HTERT RPE-1 (cell line): ENCODE data around the gene NFIA.

ENCODE experiments used
- in situ Hi-C: fragments of 300-500 bp; cut with MboI; formaldehyde crosslinking; loops from 4 replicates; pipeline ENCODE4 v1.14.3; 2020; ENCODE audit warnings: low sequenced_read_pairs

Gene NFIA

DNA sequence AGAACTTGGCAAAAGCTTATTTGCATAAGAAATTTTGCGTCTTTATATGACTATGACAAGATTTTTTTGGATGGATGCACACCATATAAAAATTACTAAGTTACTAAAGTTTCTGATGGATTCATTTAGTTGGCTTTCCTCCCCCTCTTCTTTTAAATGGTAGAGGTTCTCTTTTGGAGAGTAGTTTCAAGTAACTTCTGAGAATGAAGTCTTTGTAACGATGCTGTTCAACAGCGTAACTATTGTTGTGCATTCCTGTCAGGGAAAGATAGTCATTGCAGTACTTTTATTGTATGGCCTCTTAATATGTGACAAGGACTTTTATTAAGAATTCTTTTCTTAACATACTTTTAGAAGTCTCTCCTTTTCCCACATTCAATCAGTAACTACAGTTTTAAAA is 16.0 kb downstream of the NFIA start:
- in situ Hi-C loops: no loop called here

GRCh38 chr1:61098906-61099437 is 16.6 kb downstream of the NFIA start:
- in situ Hi-C loops: no loop called here

DNA sequence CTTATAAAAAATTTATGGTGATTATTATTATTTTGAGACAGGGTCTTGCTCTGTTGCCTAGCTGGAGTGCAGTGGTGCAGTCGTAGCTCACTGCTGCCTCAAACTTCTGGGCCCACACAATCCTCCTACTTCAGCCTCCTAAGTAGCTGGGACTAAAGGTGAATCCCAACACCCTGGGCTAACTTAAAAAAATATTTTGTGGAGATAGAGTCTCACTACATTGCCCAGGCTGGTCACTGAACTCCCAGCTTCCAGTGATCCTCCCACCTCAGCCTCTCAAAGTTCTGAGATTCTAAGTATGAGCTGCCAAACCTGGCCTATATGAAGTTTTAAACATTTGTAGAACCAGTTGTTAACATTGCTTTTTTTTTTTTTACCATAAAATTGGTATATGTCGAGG is 18.2 kb downstream of the NFIA start:
- in situ Hi-C loops: no loop called here

DNA sequence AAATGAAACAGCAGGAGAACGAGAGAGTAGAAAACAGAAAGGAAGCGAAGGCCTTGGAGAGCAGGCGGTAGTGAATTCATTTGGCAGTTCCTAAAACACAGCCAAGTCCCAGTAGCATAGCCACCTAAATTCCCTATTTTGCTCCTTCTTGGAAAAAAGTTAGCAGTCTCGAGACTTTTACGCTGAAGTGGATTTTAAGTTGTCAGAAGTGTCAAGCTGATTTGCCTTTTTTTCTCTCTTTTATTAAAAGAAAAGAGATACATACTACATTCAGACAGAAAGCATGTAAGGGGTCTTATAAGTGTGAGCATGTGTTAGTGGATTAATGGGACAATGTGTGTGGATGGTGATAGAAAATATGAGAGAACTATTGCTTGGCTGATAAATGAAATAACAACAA is 19.2 kb downstream of the NFIA start:
- in situ Hi-C loops: no loop called here

DNA sequence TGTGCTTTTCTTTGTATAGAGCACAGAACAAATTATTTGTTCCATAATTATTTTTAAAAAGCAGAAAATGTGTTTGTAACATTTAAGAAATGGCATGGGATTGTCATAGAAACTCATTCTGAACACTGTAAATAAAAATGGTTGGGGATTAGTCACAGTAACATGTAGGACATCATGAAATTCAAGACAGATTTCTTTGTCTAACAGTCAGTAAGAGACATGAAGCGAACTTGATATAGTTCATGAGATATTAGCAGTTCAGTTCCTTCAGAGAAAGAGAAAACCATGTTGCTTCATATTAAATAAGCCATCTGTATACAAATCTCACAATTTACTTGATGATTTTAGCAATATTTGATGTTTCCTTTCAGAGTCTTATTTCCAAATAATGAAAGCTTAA is 19.7 kb downstream of the NFIA start:
- in situ Hi-C loops: no loop called here

- in situ Hi-C loops: no loop called here
Measured at GRCh38 chr1:61102621-61103020, 20.3 kb downstream of the NFIA start.

- in situ Hi-C loops: no loop called here
Measured at GRCh38 chr1:61104220-61104671, 21.9 kb downstream of the NFIA start.

GRCh38 chr1:61107638-61108037 is 25.3 kb downstream of the NFIA start:
- in situ Hi-C loops: no loop called here

DNA sequence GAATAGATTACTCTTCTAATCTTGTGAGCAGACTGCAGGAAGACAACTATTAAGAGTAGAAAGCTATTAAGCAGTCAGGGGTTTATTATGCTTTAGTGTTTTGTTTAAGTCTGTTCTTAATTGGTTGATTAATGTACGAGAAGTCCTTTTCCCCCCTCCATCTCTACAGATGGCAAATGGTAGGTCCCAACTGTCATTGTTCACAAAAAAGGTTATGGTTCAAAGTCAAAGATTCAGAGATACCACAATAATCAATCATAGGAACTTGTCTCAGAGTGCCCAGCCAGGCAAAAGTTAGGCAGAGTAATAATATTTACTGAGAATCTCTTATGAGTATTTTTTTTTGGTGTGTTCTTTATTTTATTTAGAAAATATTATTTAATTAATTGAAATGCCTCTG is 26.8 kb downstream of the NFIA start:
- in situ Hi-C loops: no loop called here

DNA sequence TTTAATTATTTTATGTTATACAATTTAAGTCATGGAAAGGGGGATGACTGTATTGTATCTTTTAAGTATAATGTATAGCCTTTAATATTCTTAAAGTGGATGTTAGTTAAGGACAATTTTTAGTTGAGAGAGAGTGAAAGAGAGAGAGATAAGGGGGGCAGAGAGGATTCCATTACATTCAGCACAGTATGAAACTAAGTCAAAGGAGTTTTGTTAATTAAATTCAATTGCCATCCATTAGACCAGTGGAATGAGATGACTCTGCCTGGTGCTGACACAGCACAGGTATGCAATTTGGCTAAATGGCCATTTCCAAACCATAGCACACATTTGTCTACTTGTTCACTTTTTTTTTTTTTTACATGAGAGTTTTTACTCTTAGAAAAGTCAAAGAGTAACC is 27.5 kb downstream of the NFIA start:
- in situ Hi-C loops: no loop called here

GRCh38 chr1:61110554-61110953 is 28.2 kb downstream of the NFIA start:
- in situ Hi-C loops: no loop called here

- in situ Hi-C loops: no loop called here
Measured at GRCh38 chr1:61111084-61112004, 29.0 kb downstream of the NFIA start.

DNA sequence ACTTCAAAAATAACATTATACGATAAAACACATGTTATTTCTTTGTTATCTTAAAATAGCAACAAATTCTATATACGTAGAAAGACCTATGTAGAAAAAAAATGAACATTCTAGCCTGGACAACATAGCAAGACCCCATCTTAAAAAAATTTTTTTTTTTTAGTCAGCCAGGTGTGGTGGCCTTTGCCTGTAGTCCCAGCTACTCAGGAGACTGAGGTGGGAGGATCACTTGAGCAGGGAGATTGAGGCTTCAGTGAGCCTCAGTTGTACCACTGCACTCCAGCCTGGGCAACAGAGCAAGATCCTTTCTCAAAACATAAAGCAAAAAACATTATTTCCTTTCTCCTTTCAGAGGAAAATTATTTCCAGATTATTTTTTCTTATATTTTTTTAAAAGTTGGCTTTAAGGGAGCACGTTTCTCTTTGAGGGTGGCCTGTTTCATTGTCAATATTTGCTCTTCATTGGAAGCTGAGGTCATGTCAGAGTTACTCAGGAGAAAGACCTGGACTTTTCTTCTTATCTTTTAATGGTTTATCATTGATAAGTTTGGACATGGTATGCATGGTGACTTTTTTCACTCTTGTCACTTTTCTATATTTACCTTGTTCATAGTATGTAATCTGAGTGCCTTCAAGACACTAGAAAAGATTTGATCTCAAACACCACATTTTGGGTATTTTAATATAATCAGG is 32.0 kb downstream of the NFIA start:
- in situ Hi-C loops: no loop called here

DNA sequence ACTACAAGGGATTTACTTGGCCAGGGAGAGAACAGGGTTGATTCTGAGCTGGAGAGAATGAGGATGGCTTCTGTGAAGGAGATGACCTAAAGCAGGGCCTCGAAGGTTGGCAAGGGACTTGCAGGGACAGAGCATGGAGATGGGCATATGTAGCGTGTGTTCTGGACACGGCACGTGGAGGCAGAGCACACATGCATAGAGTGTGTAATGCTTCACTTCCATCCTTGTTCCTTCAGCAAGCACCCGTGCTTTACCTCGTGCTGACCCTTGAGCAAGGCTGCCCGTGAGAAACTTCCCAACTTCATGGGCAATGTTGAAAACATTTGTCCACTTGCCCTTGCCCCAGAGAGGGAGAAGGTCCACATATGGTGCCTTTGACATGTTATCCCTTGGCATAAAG is 33.1 kb downstream of the NFIA start:
- in situ Hi-C loops: no loop called here

- in situ Hi-C loops: no loop called here
Measured at GRCh38 chr1:61116421-61116820, 34.1 kb downstream of the NFIA start.

DNA sequence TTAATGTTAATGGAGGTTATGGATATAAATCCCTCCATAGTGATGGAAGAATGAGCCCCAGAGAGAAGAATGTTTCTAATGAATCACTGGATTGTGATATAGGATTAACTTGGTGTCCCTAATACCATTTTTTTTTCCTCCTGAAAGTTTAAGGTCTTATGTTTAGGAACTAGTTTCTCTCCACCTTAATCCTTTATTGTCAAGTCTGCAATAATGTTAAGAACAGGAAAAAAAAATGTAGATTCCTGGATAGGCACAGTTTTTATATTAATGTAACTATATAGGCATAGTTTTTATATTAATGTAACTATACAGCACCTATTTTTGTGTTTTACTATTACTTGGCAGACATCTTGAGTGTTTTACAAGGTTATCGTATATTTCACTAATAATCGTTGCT is 34.9 kb downstream of the NFIA start:
- in situ Hi-C loops: no loop called here

- in situ Hi-C loops: no loop called here
Measured at GRCh38 chr1:61119085-61119484, 36.7 kb downstream of the NFIA start.

DNA sequence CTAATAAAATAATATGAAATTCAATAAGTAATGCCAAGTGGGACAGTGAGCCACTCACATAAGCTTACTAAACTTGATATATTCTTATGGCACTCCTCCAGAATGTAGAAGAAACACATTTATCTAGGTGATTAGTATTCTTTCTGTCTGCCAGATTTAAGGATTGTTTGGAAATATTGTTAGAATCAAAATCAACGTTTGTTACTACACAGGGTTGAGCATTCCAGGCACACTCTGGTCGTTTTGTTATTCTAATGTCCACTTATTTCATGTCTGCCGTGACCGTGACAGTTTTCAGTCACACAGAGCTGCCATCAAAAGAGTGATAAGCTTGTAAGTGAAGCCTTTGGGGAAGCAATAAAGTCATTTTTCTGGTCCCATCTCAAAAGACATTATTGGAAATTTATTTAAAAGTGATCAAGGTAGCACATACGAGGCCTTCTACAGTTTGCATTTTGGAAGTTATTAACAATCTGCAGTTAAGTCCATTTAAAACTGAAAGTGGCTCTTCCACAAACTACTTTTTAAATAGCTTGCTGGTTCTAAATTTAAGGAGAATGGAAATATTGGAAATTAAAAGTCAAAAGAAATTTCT is 38.0 kb downstream of the NFIA start:
- in situ Hi-C loops: no loop called here

DNA sequence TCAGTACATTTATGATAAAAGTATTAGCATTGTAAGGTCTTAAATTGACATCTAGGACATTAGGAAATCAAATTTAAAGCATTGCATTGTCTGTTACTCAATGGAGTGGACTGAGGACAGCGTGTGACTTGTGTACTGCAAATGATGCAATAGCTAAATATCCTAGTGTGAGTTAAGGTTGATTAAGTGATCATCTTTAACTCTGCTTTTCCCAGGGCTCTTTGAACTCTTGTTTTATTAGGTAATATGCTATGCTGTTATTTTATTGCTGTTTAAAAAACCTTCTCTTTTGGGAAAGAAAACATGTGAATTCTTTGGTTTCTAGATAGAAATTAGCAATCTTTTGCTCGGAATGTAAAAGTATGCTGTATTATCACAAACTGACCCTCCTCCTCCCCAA is 38.6 kb downstream of the NFIA start:
- in situ Hi-C loops: no loop called here

GRCh38 chr1:61121631-61122030 is 39.3 kb downstream of the NFIA start:
- in situ Hi-C loops: no loop called here

DNA sequence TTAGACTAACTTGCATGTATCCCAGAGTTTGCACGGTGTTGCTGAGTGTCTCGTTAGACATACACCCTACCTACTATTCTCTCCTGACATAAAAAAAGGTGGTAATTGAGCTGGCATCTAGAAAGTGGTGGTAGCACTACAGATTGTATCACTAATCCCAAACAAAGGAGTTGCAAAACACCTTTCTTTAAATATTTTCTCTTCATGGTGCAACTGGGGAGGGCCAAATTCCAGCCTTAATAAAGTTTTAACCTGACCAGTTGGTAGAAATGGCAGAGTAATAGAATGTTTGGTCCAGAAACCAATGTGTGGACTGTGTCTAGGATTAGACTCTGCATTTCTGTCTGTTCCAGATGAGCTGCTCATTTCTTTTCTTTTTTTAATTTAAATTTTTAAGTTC is 40.0 kb downstream of the NFIA start:
- in situ Hi-C loops: no loop called here

DNA sequence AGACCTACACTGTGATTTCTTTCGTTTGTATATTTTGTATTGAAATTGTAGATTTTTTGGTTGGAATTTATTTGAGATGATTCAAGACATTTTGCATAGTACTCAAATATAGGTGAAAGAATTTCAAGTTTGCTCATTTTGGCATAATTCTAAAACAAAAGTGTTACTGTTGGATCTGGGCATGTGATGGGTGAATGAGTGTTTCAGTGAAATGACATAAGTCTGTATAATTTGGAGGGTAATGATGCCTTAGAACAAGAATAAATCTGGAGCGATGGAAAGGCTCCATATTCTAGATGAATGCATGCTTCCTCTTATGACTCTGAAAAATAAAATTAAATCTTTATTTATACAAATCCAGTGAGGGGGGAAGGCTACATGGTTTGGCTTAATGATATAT is 41.0 kb downstream of the NFIA start:
- in situ Hi-C loops: no loop called here
